GM12872 (cell line): ENCODE results near the gene C2orf69.

ENCODE experiments used
- CTCF ChIP-seq: IDR thresholded peaks from 3 replicates; pipeline ENCODE4 v1.5.1; 2011; ENCODE audit warnings: low read depth, mild to moderate bottlenecking, low read length, moderate library complexity; ENCODE audit not compliant: insufficient read depth

The C2orf69 gene

GRCh38 chr2:199968126-199968525 is 57.0 kb downstream of the C2orf69 start:
- TF ChIP-seq CTCF = no peak

- no peak for TF ChIP-seq CTCF
Observed at GRCh38 chr2:199972088-199972626, 61.1 kb downstream of the C2orf69 start.

- TF ChIP-seq CTCF = peak; percentile 32; the same call in 1 of the 3 replicates
Observed at GRCh38 chr2:199973703-199974102, 62.6 kb downstream of the C2orf69 start.

- TF ChIP-seq CTCF = no peak
Observed at GRCh38 chr2:199975273-199975895, 64.3 kb downstream of the C2orf69 start.
